ENCODE data around the gene NKPD1. TPM values are rescaled to one million over a fixed set of nuclear protein-coding genes. Genes with fewer than 3 reads are reported as not detected.

NKPD1 gene
- total RNA-seq, 2 donors from 2014 or later = 0.49 to 0.81 TPM

GRCh38 chr19:45179072-45179891, 18.5 kb upstream of the NKPD1 start:
- ATAC-seq (ENCODE audit: insufficient number of reproducible peaks, low FRiP score, low read depth) (no peak), DNase-seq (ENCODE audit: low spot score) (no peak)
- Histone ChIP-seq H3K27ac (peak overlapping the region; percentile 84 to 89), H3K9me3 (no peaks in the 10 kb centered on the region), H3K36me3 (peaks cover 8% of the 10 kb centered on the region), H3K27me3 (replicated peaks; ENCODE audit: insufficient read depth) (no peaks in the 10 kb centered on the region), H3K4me1 (ENCODE audit: control insufficient read depth in 1 of 2, low read depth in 2 of 2) (peaks cover 26 to 32% of the 10 kb centered on the region in 2 donors), H3K4me3 (peak overlapping the region; percentile 91)
- TF ChIP-seq, protein P1, sequence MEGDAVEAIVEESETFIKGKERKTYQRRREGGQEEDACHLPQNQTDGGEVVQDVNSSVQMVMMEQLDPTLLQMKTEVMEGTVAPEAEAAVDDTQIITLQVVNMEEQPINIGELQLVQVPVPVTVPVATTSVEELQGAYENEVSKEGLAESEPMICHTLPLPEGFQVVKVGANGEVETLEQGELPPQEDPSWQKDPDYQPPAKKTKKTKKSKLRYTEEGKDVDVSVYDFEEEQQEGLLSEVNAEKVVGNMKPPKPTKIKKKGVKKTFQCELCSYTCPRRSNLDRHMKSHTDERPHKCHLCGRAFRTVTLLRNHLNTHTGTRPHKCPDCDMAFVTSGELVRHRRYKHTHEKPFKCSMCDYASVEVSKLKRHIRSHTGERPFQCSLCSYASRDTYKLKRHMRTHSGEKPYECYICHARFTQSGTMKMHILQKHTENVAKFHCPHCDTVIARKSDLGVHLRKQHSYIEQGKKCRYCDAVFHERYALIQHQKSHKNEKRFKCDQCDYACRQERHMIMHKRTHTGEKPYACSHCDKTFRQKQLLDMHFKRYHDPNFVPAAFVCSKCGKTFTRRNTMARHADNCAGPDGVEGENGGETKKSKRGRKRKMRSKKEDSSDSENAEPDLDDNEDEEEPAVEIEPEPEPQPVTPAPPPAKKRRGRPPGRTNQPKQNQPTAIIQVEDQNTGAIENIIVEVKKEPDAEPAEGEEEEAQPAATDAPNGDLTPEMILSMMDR (IDR thresholded peaks at IDR 0.05) = no peak

DNA sequence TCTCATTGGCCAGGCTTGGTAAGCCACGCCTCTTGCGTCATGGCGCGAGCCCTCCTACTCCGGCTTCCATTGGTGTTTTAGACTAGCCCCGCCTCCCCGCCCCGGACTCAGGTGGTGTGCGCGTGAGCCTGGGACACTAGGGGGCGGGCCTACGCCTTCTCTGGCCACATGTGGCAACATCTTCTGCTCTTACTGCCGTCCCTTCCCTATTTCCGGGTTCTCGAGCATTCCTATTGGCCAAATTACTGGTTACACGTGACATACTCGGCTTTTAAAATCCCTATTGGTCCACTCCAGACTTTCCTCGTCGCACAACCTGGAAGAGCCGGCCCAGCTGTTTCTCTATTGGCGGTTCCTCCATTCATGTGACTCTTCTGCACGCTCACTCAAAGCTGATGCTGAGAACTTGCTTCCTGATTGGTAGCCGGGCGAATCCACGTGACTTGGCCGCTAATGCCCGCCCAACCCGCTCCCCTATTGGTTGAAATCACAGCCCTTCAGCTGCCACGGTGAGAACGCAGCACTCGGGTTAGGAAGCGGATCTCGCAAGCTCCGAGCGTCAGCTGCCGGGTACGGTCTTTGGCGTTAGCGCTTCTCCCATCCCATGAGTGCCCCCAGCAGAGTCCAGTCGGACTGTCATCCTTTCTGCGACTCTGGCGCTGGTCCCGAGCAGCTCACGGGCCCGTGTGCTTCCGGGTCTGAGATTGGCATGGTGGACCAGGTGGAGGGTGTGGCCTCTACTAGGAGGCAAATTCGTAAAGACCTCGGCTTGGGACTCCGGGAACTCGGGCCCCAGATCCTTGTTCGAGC, 17.7 kb upstream of the NKPD1 start, which contains the start of gene BLOC1S3:
TSS of gene BLOC1S3 (plus strand) at position 523 of the 810 bp plus-strand sequence. CDS start 513 bp downstream, outside the sequence.
- ATAC-seq (ENCODE audit: insufficient number of reproducible peaks, low FRiP score, low read depth) (peak; percentile 99), DNase-seq (ENCODE audit: low spot score) (peak; percentile 100)
- Histone ChIP-seq H3K4me1 (ENCODE audit: control insufficient read depth in 1 of 2, low read depth in 2 of 2) (peaks cover 26 to 32% of the 10 kb centered on the region in 2 donors), H3K36me3 (peaks cover 8% of the 10 kb centered on the region), H3K27ac (peak within 1 kb of the TSS; percentile 86 to 97), H3K9me3 (no peaks in the 10 kb centered on the region), H3K4me3 (peak within 1 kb of the TSS; percentile 91), H3K27me3 (replicated peaks; ENCODE audit: insufficient read depth) (no peaks in the 10 kb centered on the region)
- TF ChIP-seq, protein P1 (IDR thresholded peaks at IDR 0.05) = no peak

DNA sequence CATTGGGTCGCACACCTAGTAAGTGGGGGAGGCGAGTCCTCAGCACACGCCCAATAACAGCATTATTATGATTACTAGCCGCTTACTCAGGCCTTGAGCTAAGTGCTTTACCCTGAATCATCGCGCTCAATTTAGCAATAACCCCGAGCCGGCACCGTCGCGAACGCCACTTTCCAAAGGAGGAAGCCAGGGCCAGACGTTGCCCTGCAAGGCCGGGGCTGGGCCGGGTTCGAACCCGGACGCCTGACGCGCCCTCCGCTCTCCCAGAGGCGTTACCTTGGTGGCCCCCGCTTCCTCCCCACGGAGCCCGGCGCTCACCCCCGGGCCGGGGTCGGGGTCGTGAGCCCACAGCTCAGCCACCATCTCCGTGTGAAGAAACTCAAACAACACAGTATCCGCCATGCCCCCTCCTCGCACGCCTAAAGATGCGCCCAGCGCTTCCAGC, 17.1 kb upstream of the NKPD1 start, which contains the start of gene TRAPPC6A:
TSS of gene TRAPPC6A (minus strand) at position 421 of the 445 bp plus-strand sequence. CDS start at position 402, 19 bp downstream.
- Histone ChIP-seq H3K36me3 (peaks cover 8% of the 10 kb centered on the region), H3K9me3 (no peaks in the 10 kb centered on the region), H3K4me1 (ENCODE audit: control insufficient read depth in 1 of 2, low read depth in 2 of 2) (peaks cover 26 to 32% of the 10 kb centered on the region in 2 donors), H3K27ac (peak within 1 kb of the TSS; percentile 86 to 97), H3K27me3 (replicated peaks; ENCODE audit: insufficient read depth) (no peaks in the 10 kb centered on the region), H3K4me3 (peak within 1 kb of the TSS; percentile 91)
- ATAC-seq (ENCODE audit: insufficient number of reproducible peaks, low FRiP score, low read depth) (no peak), DNase-seq (ENCODE audit: low spot score) (no peak)
- TF ChIP-seq, protein P1 (IDR thresholded peaks at IDR 0.05) = no peak

DNA sequence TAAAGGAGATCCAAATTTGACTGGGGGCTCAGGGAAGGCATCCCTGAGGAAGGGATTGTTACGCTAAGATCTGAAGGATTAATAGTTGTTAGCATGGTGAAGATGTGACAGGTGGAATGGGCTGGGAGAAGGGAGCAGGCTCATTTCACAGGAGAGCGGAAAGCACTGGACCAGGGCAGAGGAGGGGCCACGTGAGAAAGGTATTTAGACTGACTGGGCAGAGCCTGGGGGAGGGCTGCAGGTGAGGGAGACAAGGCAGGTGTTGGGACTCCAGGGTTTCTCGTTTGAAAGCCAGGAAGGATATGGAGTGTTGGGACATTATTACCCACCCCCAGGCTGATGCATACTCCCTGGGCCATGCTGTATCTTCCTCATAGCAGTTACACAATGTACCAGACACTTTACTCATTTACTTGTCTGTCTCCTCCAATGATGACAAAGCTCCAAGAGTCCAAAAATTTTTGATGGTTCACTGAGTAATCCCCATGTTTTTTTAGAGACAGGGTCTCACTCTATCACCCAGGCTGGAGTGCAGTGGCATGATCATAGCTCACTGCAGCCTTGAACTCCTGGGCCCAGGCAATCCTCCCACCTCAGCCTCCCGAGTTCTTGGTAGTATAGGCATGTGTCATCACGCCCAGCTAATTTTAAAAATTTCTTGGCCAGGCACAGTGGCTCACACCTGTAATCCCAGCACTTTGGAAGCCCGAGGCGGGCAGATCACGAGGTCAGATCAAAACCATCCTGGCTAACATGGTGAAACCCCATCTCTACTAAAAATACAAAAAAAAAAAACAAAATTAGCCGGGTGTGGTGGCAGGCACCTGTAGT, 14.9 kb upstream of the NKPD1 start:
- DNase-seq (ENCODE audit: low spot score) (no peak), ATAC-seq (ENCODE audit: insufficient number of reproducible peaks, low FRiP score, low read depth) (no peak)
- Histone ChIP-seq H3K27ac (no peak overlapping the region), H3K36me3 (no peaks in the 10 kb centered on the region), H3K4me3 (no peak overlapping the region), H3K4me1 (ENCODE audit: control insufficient read depth in 1 of 2, low read depth in 2 of 2) (peaks cover 16 to 26% of the 10 kb centered on the region in 2 donors), H3K27me3 (replicated peaks; ENCODE audit: insufficient read depth) (no peaks in the 10 kb centered on the region), H3K9me3 (no peaks in the 10 kb centered on the region)
- TF ChIP-seq, protein P1 (IDR thresholded peaks at IDR 0.05) = no peak

Measured in thoracic aorta (tissue), 2 donors.